ENCODE measurements around the gene DMD.

DNA sequence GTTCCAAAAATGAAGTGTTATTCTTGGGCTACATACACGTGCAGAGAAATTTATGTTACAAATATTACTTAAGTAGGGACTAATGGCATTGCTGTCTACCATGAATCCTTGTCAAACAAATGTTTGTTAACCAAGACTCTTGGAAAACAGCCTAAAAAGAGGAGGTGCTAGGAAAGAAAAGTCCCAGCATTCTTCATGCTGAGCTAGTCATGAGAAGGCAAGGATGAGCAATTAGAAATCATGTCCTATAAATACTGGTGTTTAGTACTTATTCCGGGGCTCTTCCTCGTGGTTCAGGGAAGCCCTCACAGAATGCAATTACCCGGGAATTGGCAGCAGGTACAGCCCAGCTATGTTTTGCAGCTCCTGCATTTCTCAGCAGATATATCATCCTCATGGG lies 1761.4 kb downstream of the DMD start:
- no peak for TF ChIP-seq POLR2AphosphoS5 (IDR thresholded peaks at IDR 0.05; ENCODE audit: borderline replicate concordance, low read depth, low read length)
- TF ChIP-seq EZH2 (IDR thresholded peaks at IDR 0.05): no peak
